Stimulated activated CD8-positive, alpha-beta memory T cell treated with anti-CD3 and anti-CD28 coated beads, Interleukin-12 subunit alpha, Interleukin-12 subunit beta, amount 100 ng/mL, for 4 hours (primary cell): ENCODE results near the gene RPS2.
"Not testable (repeated sequence)": the region's sequence is repeated elsewhere in the genome, so short reads cannot be mapped to it uniquely, and the experiment has no call there.

Source experiments
- DNase-seq: peaks from one replicate; pipeline ENCODE4 v3.0.0-alpha.2; 2020; ENCODE audit warnings: low read depth

Gene RPS2

DNA sequence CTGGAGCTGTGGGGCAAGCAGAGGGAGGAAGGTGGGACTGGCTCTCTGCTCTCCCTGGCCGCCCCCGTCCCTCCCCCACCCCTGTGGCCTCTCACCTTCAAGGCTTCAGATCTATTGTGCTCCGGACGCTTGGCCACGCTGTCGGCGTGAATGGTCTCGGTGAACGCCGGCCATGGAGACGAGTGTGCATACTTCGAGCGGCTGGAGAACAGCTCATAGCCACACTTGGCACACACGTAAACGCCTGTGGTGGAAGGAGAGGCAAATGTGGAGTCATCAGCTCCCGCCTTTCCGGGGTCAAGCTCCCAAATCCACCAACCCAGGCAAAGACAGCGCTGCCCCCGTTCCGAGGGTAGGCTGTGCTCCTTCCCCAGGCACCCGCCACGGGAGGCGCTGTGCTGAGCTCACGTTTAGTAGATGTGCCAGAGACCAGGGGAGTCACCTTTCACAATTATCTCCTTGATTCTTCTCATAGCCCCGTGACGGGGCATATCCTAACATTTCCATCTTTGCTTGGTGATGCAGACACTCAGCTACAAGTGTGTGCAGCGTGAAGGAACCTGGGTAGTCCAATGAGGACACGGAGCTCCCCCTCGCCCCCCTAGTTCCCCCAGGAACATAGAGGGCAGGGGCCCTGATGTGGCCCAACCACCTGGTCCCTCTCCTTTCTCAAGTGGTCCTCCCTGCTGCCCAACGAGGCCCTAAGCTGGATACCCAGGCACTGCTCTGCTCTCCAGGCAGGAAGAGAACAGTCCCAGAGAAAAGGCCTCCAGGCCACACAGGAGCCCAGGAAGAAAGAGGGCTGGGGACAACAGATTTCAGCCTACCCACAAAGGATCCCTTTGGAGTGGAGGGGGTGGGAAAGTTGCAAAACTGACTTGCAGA lies 23.2 kb downstream of the RPS2 start:
- no peak for DNase-seq

DNA sequence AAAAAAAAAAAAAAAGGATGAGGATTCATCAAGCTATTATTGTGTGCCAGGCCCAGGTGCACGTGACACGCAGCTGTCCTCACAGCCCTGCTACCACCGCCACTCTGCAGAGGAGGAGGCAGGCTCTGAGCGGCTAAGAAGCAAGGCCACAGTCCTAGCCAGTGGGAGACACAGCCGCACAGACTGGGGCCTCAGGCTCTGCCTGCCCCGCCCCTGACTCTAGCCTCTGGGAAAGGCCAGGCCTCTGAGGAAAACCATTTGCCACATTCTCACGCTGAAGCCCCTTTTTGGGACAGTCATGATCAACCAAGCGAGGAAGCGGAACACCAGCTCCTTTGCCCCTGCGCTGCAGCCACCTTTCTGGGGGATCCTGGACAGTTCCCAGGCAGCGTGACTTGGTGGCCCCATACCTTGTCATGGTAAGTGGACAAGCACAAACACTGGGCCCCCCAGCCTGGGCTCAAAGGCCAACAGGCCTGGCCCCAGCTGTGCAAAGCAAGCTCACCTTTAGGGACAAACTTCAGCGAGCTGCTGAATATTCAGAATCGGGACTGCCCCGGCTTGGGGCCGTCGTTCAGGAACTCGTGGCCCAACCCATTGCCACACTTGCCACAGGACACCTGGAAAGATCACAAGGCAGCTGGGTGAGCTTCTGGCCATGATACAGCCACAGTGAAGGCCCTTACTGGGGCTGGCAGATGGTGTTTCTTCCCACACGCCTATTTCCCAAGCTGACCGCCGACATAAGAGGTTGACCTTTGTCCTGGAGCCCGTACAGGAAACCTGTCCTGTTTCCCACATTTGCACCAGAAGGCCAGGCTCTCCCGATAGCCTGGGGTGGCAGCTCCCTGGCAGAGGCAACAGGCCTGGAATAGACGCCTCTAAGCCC lies 24.1 kb downstream of the RPS2 start:
- no peak for DNase-seq

GRCh38 chr16:1939833-1940232 lies 24.8 kb downstream of the RPS2 start:
- not testable (repeated sequence) for DNase-seq

GRCh38 chr16:1938910-1939309 lies 25.7 kb downstream of the RPS2 start:
- no peak for DNase-seq

- no peak for DNase-seq
These were observed 26.3 kb downstream of the RPS2 start for GRCh38 chr16:1938316-1938715.

GRCh38 chr16:1936945-1937479 lies 27.6 kb downstream of the RPS2 start:
- DNase-seq, result no peak

- no peak for DNase-seq
These were observed 31.4 kb downstream of the RPS2 start for GRCh38 chr16:1933097-1933661.

- no peak for DNase-seq
These were observed 32.3 kb downstream of the RPS2 start for GRCh38 chr16:1932050-1933028.

DNA sequence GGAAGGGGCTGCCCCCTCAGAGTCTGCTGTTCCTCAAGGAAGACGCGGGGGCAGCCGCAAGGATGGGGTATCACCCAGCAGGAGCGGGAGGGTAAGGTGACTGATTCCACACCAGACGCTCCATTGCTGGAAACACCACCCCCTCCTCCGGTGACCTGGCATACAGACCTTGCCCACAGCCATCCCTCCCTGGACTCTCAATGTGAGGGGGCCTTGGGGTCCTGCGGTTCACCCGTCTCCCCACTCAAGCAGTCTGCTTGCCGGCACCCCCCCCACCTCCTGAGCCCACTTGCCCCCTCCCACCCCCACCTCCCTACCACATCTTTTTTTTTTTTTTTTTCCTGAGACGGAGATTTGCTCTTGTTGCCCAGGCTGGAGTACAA lies 34.3 kb downstream of the RPS2 start:
- no peak for DNase-seq

- DNase-seq, result peak; percentile 87
These were observed 34.9 kb downstream of the RPS2 start for GRCh38 chr16:1929578-1930337.

DNA sequence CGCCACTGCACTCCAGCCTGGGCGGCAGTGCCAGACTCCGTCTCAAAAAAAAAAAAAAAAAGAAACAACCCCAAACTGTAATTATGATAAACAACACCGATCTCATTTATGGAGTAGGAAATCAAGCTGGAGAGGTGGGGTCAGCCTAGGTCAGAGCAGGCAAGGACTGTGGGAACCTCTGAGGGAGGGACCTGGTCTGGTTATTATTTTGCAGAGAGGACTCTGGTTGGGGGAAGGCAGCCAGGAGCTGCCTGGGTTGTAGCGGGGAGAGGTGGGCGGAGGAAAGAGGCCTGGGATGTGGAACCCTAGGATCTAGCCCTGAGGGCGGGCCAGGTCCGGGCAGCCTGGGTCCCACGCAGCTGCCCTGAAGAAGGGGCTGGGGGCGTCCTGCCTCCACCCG lies 35.5 kb downstream of the RPS2 start:
- DNase-seq, result no peak

- DNase-seq, result no peak
These were observed 38.4 kb downstream of the RPS2 start for GRCh38 chr16:1926271-1926670.

GRCh38 chr16:1924095-1924494 lies 40.5 kb downstream of the RPS2 start:
- no peak for DNase-seq

DNA sequence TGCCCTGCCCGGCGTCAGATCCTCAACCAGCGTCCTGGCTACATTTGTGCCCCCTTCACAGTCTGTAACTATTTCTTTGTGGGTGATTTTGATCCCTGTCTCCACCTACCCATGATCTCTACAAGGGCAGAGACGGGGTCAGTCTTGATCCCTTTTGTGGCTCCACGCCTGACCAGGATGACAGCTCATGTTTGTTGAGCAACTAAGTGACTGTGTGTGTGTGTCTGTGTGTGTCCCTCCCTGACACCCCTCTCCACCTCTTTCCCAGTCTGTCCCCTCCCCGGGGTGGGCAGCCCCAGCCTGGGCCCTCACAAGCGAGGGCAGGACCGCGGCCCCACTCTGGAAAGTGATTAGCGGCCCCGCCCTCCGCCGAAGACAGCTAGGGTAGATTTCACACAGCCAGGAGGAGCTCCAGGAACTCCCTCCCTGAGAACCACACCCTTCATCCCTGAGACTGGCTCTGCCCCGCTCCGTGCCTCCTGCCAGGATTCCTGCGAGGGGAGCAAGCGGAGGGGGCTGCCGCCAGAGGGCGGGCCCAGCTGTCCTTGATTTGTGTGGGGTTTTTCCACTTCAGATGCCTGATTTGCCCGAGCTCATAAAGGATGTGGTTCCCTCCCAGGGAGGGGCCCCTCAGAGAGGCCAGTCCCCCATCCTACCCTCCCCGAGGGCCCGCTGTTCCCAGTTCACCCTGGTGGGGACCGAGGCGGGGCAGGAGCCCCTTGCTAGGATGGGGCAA lies 41.2 kb downstream of the RPS2 start:
- no peak for DNase-seq

- no peak for DNase-seq
These were observed 42.3 kb downstream of the RPS2 start for GRCh38 chr16:1922357-1922756.

DNA sequence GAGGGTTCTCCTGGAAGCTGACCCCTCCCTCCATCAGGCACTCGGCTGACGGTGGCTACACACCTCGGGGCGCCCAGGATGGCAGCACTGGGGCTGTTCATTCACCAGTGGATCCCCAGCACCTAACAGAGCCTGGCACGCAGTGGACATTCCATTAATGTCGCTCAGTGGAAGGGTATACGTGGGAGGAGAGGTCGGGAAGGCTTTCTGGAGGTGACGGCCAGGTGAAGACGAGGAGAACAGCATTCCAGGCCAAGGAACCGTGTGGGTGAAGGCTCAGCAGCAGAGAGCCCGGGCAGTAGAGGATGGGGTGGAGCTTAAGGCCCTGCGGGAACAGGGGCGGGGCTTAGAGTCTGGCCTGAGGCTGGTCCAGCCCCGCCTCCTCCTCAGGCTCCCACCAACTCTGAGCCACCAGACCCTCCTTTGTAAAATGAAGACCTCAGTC lies 43.9 kb downstream of the RPS2 start:
- no peak for DNase-seq

DNA sequence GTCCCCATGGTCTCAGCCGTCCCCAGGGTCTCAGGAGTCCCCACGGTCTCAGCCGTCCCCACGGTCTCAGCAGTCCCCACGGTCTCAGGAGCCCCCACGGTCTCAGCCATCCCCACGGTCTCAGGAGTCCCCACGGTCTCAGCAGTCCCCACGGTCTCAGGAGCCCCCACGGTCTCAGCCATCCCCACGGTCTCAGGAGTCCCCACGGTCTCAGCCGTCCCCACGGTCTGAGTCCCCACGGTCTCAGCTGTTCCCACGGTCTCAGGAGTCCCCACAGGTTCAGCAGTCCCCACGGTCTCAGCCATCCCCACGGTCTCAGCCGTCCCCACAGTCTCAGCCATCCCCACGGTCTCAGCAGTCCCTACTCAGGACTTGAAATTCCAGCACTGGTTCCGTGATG lies 44.5 kb downstream of the RPS2 start:
- DNase-seq, result not testable (repeated sequence)

GRCh38 chr16:1919327-1919998 lies 45.2 kb downstream of the RPS2 start:
- no peak for DNase-seq
